SHP77 treated with DMSO at 0.1 percent for 48 hours (cell line): ENCODE results near the gene LRRC9.
"Not testable (repeated sequence)": the region's sequence is repeated elsewhere in the genome, so short reads cannot be mapped to it uniquely, and the experiment has no call there.

Experiments used
- DNase-seq: peaks from one replicate; lab custom pipeline; 2025; lab: John Stamatoyannopoulos, UW

LRRC9 gene

DNA sequence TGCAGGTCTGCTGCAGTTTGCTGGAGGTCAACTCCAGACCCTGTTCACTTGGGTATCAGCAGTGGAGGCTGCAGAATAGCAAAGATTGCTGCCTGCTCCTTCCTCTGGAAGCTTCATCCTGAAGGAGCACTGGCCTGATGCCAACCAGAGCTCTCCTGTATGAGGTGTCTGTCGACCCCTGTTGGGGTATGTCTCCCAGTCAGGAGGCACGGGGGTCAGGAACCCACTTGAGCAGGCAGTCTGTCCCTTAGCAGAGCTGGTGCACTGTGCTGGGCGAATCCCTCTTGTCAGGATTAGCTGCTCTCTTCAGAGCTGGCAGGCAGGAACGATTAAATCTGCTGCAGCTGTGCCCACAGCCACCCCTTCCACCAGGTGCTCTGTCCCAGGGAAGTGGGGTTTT is 37.9 kb downstream of the LRRC9 start:
- DNase-seq = not testable (repeated sequence)

DNA sequence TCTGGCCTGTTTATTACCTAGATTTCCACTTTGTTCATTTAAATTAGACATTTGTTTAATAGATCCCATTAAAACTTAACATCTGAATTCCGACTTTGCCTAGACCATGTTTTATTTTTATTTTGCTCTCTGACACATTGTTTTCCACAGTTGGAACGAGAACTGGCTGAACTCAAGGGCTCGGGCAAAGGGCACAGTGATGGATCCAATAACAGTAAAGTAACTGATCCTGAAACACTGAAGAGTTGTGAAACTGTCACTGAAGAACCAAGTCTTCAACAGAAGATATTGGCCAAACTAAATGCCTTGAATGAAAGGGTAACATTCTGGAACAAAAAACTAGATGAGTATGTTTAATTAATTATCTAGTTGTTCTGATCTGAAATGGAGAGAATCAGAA is 39.7 kb downstream of the LRRC9 start:
- DNase-seq = no peak

- DNase-seq = no peak
Observed at GRCh38 chr14:59961518-59962062, 41.6 kb downstream of the LRRC9 start.

- no peak for DNase-seq
Observed at GRCh38 chr14:59964251-59965007, 44.5 kb downstream of the LRRC9 start.

DNA sequence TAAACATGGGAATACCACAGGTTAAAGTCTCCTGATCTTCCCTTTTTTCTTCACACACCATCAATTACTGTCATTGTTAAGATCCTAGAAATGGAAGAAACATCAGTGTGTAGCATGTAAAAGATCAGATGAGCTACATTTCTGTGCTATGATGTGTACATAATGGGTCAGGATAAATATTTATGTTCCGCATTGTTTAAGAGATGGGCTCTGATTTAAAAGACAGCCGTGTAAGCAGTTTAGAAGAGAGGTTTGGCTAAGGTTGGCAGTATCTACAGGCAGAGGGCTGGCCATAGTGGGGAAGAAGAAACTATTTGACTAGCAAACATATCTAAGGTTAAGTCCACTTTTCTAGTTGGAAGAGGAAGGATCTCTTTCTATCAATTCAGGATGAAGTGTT is 49.4 kb downstream of the LRRC9 start:
- no peak for DNase-seq

GRCh38 chr14:59981564-59981963 is 61.6 kb downstream of the LRRC9 start:
- no peak for DNase-seq

DNA sequence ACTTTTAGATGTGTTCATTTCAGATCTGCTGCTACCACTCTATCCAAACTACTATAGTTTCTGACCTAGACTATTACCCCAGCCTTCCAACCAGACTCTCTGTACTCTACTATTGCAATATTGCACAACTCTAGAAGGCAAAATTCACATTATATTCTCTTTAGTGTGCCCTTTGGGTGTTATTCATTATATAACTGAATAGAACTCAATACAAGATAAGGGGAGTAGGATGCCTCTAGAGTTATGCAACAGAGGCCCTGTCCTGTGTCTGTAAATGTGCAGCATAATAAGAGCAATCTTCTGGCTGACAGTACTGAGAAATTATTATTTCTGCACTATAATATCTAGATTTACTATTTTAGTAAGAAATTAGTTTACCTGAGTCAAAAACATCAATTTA is 63.1 kb downstream of the LRRC9 start:
- no peak for DNase-seq

DNA sequence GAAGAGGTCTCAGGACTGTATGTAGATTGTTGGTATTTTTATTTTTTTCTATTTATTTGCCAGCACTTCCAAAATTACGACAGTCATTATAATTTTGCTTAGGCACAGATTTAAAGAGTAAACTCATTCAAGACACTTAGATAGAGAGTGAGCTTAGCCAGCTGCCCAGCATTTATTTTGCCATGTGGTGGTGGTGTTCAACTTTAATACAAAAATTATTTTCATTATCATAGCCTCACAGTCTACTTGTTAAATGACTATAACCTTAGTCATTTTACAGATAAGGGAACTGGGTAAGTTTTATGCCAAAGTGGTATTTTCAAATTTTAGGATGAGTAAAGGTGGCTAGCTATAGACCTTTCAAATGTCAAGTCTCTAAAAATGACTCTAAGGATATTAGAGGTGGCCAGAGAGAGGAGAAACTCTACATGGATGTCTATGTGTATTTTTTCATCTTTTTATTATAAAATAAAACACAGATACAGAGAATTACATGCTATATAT is 66.7 kb downstream of the LRRC9 start:
- no peak for DNase-seq

GRCh38 chr14:59997449-59997848 is 77.5 kb downstream of the LRRC9 start:
- DNase-seq = no peak

- DNase-seq = no peak
Observed at GRCh38 chr14:59997966-59998365, 78.0 kb downstream of the LRRC9 start.

DNA sequence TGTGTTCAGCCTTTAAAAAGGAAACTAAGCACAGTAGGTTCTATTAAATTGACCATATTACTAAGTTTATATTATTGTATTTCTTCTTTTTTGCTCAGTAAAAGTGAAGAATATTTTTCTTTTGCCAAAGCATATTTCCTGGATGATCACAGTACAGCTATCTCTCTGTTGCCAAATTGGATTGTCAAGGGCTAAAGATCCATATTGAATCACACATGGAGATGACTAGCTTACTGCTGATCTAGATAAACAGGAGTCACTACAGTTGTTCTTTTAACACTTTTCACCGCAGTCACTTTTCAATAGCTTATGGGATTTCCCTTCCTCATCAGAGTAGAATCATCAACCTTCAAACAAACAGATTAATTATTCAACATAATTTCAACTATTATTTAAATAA is 78.6 kb downstream of the LRRC9 start:
- no peak for DNase-seq

- DNase-seq = peak; percentile 36
Observed at GRCh38 chr14:60002819-60003492, 83.0 kb downstream of the LRRC9 start.

DNA sequence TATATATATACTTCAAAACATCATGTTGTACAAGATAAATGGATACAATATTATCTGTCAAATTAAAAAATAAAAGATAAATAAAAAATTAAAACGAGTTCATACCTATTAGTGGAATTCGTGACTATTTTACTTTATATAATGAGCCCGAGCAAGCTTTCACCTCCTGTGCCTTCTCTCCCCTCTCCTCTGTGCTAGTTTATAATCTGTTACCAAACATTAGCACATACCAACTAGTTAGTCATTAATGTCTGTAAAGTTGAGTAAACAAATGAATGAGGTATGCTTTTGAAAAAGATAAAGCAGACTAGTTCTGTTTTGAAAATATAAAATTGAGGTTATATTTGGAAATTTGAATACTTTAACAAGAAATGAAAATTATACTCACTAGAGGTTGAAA is 84.0 kb downstream of the LRRC9 start:
- DNase-seq = no peak

DNA sequence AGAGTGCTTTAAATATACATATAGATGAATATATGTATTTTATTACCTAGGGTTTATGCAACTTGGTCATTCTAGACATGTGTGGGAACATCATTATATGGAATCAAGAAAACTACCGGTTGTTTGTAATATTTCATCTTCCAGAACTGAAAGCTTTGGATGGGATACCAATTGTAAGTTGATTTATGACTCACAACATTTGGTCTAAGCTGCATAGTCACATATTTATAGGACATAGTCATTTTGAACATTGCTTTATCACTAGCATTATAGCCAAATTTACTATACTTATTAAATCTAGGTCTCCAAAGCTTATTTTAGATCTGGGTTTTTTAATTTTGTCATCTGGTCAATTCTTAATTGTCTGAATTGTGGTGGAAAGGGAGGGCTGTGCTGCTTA is 88.1 kb downstream of the LRRC9 start:
- no peak for DNase-seq

DNA sequence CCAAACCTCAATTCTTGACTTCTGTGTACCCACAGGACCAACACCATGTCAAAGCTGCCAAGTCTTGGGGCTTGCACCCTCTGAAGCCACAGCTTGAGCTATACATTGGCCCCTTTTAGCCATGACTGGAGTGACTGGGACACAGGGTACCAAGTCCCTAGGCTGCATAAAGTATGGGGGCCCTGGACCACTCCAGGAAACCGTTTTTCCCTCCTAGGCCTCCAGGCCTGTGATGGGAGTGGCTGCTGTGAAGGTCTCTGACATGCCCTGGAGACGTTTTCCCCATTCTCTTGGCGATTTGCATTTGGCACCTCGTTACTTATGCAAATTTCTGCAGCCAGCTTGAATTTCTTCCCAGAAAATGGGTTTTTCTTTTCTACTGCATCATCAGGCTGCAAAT is 90.3 kb downstream of the LRRC9 start:
- DNase-seq = not testable (repeated sequence)

GRCh38 chr14:60014402-60014801 is 94.5 kb downstream of the LRRC9 start:
- no peak for DNase-seq

DNA sequence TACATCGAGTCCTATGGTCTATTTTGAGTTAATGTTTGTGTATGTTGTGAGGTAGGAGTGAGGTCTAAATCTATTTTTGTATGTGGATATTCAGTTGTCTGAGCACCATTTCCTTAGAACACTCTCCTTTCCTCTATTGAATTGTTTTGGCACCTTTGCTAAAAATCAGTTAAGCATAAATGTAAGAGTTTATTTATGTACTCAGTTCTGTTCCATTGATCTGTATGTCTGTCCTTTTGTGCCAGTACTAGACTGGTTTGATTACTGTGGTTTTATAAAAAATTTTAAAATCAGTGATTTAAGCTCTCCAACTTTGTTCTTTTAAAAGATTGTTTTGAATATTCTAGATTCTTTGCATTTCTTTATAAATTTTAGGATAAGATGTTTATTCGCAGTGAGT is 101.7 kb downstream of the LRRC9 start:
- no peak for DNase-seq

- DNase-seq = no peak
Observed at GRCh38 chr14:60025571-60025970, 105.6 kb downstream of the LRRC9 start.

DNA sequence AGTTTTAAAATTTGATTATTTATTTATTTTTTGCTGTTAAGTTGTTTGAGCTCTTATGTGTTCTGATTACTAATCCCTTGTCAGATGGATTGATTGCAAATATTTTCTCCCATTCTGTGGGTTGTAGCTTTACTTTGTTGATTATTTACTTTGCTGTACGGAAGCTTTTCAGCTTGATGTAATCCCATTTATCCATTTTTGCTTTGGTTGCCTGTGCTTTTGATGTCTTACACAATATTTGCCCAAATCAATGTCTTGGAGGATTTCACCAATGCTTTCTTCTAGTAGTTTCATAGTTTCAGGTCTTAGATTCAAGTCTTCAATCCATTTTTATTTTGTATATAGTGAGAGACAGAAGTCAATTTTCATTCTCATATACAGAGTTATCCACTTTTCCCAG is 115.2 kb downstream of the LRRC9 start:
- no peak for DNase-seq

GRCh38 chr14:60047976-60048375 is 128.0 kb downstream of the LRRC9 start:
- not testable (repeated sequence) for DNase-seq

DNA sequence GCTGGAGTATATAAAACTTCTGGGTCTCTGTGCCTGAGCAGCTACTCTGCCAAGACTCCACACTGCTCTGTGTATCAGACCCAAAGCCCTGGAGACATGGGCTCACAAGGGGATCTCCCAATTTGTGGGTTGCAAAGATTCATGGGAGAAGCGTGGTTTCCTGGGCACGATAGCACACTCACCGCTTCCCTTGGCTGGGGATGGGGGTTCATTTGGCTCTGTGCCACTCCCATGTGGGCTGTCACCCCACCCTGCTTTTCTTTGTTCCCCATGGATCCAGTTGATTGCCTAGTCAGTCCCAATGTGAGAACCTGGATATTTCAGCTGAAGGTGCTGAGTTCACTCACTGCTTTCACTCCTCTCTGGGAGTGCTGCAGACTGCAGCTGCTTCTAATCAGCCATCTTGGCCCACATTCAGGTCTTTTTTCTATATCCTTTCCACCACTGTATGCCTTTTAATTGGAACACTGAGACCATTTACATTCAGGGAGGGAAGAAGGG is 131.8 kb downstream of the LRRC9 start:
- DNase-seq = no peak

DNA sequence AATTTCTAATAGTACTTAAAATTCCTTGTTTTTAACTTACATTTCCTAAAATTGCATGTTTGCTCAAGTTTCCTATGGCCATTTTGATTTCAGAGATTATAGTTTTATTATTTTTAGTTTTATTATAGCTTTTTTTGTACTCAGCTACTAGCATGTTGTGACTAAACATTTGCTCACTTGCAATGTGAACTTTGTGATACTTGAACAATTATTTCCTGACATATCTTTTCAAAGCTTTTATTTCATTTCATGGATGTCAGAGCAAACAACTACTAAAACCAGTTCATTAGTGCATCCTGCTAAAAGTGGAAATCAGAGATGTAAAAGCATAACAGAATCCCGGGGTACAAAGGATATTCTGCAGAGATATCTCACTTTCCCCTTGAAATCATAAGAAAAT is 138.1 kb downstream of the LRRC9 start:
- DNase-seq = no peak

DNA sequence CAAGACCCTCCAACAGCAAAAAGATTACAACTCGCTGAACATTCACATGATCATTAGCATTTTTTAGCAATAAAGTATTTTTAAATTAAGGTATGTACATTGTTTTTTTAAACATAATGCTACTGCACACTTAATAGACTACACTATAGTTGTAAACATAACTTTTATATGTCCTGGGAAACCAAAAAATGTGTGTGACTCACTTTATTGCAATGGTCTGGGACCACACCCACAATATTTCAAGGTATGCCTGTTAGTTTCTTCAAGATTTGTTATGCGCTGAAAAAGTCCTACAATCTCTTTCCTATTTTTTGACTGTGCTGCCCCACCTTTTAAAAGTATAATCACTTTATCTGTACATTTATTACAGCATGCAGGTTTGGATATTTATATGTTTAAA is 141.4 kb downstream of the LRRC9 start:
- DNase-seq = no peak
